Measurements from ENCODE around the gene PAPSS2. TPM values are rescaled to one million over a fixed set of nuclear protein-coding genes. Genes with fewer than 3 reads are reported as not detected.

Gene PAPSS2
- total RNA-seq, 2 donors from 2014 or later, result 20.4 to 22.1 TPM

GRCh38 chr10:87634311-87634710 lies 25.4 kb upstream of the PAPSS2 start:
- no peak for TF ChIP-seq CTCF (IDR thresholded peaks at IDR 0.05)
- no peaks in the 10 kb centered on the region for H3K27me3 ChIP-seq (replicated peaks; ENCODE audit: insufficient read depth)
- no peak overlapping the region for H3K27ac ChIP-seq
- no peak for DNase-seq (ENCODE audit: low spot score)
- no peaks in the 10 kb centered on the region for H3K36me3 ChIP-seq
- H3K4me1 ChIP-seq (ENCODE audit: control insufficient read depth in 1 of 2, low read depth in 2 of 2), result no peaks in the 10 kb centered on the region
- ATAC-seq (ENCODE audit: insufficient number of reproducible peaks, low FRiP score, low read depth), result no peak
- no peaks in the 10 kb centered on the region for H3K9me3 ChIP-seq
- no peak overlapping the region for H3K4me3 ChIP-seq

GRCh38 chr10:87635498-87636312 lies 24.0 kb upstream of the PAPSS2 start:
- H3K27me3 ChIP-seq (replicated peaks; ENCODE audit: insufficient read depth), result no peaks in the 10 kb centered on the region
- no peak overlapping the region for H3K27ac ChIP-seq
- H3K9me3 ChIP-seq, result no peaks in the 10 kb centered on the region
- H3K4me1 ChIP-seq (ENCODE audit: control insufficient read depth in 1 of 2, low read depth in 2 of 2), result no peaks in the 10 kb centered on the region
- H3K4me3 ChIP-seq, result no peak overlapping the region
- TF ChIP-seq CTCF (IDR thresholded peaks at IDR 0.05), result no peak
- H3K36me3 ChIP-seq, result no peaks in the 10 kb centered on the region
- DNase-seq (ENCODE audit: low spot score), result no peak
- ATAC-seq (ENCODE audit: insufficient number of reproducible peaks, low FRiP score, low read depth), result no peak

- Histone ChIP-seq H3K36me3 (no peaks in the 10 kb centered on the region), H3K4me3 (no peak overlapping the region), H3K9me3 (no peaks in the 10 kb centered on the region), H3K27ac (no peak overlapping the region), H3K4me1 (ENCODE audit: control insufficient read depth in 1 of 2, low read depth in 2 of 2) (no peaks in the 10 kb centered on the region), H3K27me3 (replicated peaks; ENCODE audit: insufficient read depth) (no peaks in the 10 kb centered on the region)
- ATAC-seq (ENCODE audit: insufficient number of reproducible peaks, low FRiP score, low read depth), result no peak
- no peak for DNase-seq (ENCODE audit: low spot score)
- no peak for TF ChIP-seq CTCF (IDR thresholded peaks at IDR 0.05)
Measured at GRCh38 chr10:87636313-87636915, 23.3 kb upstream of the PAPSS2 start.

GRCh38 chr10:87639493-87639892 lies 20.2 kb upstream of the PAPSS2 start:
- H3K4me3 ChIP-seq, result no peak overlapping the region
- ATAC-seq (ENCODE audit: insufficient number of reproducible peaks, low FRiP score, low read depth) (no peak), DNase-seq (ENCODE audit: low spot score) (no peak)
- TF ChIP-seq CTCF (IDR thresholded peaks at IDR 0.05), result no peak
- no peak overlapping the region for H3K27ac ChIP-seq
- H3K27me3 ChIP-seq (replicated peaks; ENCODE audit: insufficient read depth), result no peaks in the 10 kb centered on the region
- no peaks in the 10 kb centered on the region for H3K4me1 ChIP-seq (ENCODE audit: control insufficient read depth in 1 of 2, low read depth in 2 of 2)
- H3K9me3 ChIP-seq, result no peaks in the 10 kb centered on the region
- H3K36me3 ChIP-seq, result no peaks in the 10 kb centered on the region

GRCh38 chr10:87640043-87640442 lies 19.6 kb upstream of the PAPSS2 start:
- Histone ChIP-seq H3K36me3 (no peaks in the 10 kb centered on the region), H3K9me3 (no peaks in the 10 kb centered on the region), H3K27me3 (replicated peaks; ENCODE audit: insufficient read depth) (no peaks in the 10 kb centered on the region), H3K27ac (no peak overlapping the region), H3K4me1 (ENCODE audit: control insufficient read depth in 1 of 2, low read depth in 2 of 2) (no peaks in the 10 kb centered on the region), H3K4me3 (no peak overlapping the region)
- ATAC-seq (ENCODE audit: insufficient number of reproducible peaks, low FRiP score, low read depth) (no peak), DNase-seq (ENCODE audit: low spot score) (no peak)
- TF ChIP-seq CTCF (IDR thresholded peaks at IDR 0.05), result no peak

All from thoracic aorta (tissue), 2 donors.